Adrenal gland (tissue), 12 donors: ENCODE results near the gene ENPP6. TPM values are rescaled to one million over a fixed set of nuclear protein-coding genes. Genes with fewer than 3 reads are reported as not detected.

ENCODE experiments used
- DNase-seq, 7 donors: peaks; one replicate each; pipeline ENCODE4 v3.0.0-alpha.2; 2019 to 2020
- H3K27ac ChIP-seq, 5 donors: fragments of 200-600 bp; sonication (generic) in 4 of 5; 1 replicate in 3 of 5; 2 replicates in 2 of 5; pipeline versions ENCODE4 v1.5.1 to v1.8.0; 2016 to 2020; ENCODE audit warnings: mild to moderate bottlenecking in 1 of 5
- H3K27me3 ChIP-seq: fragments of 200-600 bp; 2 replicates; pipeline ENCODE4 v1.8.0; 2021
- H3K36me3 ChIP-seq, 2 donors: fragments of 200-600 bp; replicated peaks in 1 of 2; 1 replicate in 1 of 2; 2 replicates in 1 of 2; pipeline versions ENCODE4 v1.5.1 to v1.8.0; 2018 to 2022
- H3K4me1 ChIP-seq, 2 donors: fragments of 200-600 bp; replicated peaks in 1 of 2; 1 replicate in 1 of 2; 2 replicates in 1 of 2; pipeline versions ENCODE4 v1.5.1 to v1.8.0; 2018 to 2021
- H3K4me3 ChIP-seq, 4 donors: fragments of 200-600 bp; sonication (generic) in 3 of 4; one replicate each; pipeline ENCODE4 v1.5.1; 2016 to 2018
- H3K9me3 ChIP-seq, 3 donors: fragments of 200-600 bp; sonication (generic) in 1 of 3; replicated peaks in 1 of 3; 1 replicate in 2 of 3; 2 replicates in 1 of 3; pipeline versions ENCODE4 v1.5.1 to v1.8.0; 2016 to 2021
- POLR2A ChIP-seq, 2 donors: fragments of 450-650 bp; IDR thresholded peaks; one replicate each; pipeline ENCODE4 v1.6.1; 2017; ENCODE audit warnings: antibody characterized with exemption in 2 of 2, mild to moderate bottlenecking in 2 of 2, moderate library complexity in 1 of 2
- WGBS, 4 donors: extraction: QIAGEN DNeasy Blood & Tissue Kit in 2 of 4; methylation state at CpG; one replicate each; pipeline versions ENCODE4 v1.1.5 to v1.1.7; 2013 to 2017; 5-methylcytosine and 5-hydroxymethylcytosine counted together
- intact Hi-C, 2 donors: fragments of 100-400 bp; cut with DNase I; formaldehyde crosslinking; loops; one replicate each; pipeline versions ENCODE4 v1.14.1 to v1.15.0; 2022 to 2023
- polyA plus RNA-seq, 3 donors: library from polyadenylated mRNA; stranded (reverse); fragments of 200-250 nt in 2 of 3; fragments of 350-450 nt in 1 of 3; fragmentation: Illumina TruSeq in 1 of 3; extraction: RNeasy Lipid Tissue Mini Kit (QIAGEN cat#74804) in 1 of 3; gene quantifications; one replicate each; pipeline ENCODE4 v1.2.3, GENCODE V29; 2013 to 2014
- total RNA-seq, 9 donors: library from RNA; depleted of rRNA in 4 of 9; stranded (reverse); fragments of >200 nt in 4 of 9; fragments of 120-200 nt in 1 of 9; fragmentation: NEBNext Ultra II Directional in 1 of 9; extraction: Animal tissue kit (Norgen Biotek cat#: 25700) in 1 of 9; gene quantifications; one replicate each; pipeline versions ENCODE4 v1.1.0 to v1.2.4, GENCODE V29; 2013 to 2023
- TF ChIP-seq, protein P1 (sequence below), 6 experiments: fragments of 450-650 bp in 4 of 6; fragments of 200-600 bp in 2 of 6; sonication (generic) in 1 of 6; IDR thresholded peaks; 1 replicate in 5 of 6; 2 replicates in 1 of 6; pipeline versions ENCODE4 v1.5.1 to v1.8.0; 2016 to 2021; ENCODE audit warnings: antibody characterized with exemption in 6 of 6, mild to moderate bottlenecking in 2 of 6, moderate library complexity in 1 of 6
- donor health status: healthy with polysubstance abuse.
- donor health status: Bipolar disorder and iron deficiency.
- donor health status: DM: yes; HTN: yes; CAD: no.
- donor health status: DM: no; HTN: no; CAD: no.
- donor health status: DM: no; HTN: no; CAD: no.
- donor health status: DM: yes; HTN: yes; CAD: no.

Gene ENPP6
- total and polyA plus RNA-seq, 12 donors = 0.18 to 11.3 (median 0.46) TPM; not detected in 1

DNA sequence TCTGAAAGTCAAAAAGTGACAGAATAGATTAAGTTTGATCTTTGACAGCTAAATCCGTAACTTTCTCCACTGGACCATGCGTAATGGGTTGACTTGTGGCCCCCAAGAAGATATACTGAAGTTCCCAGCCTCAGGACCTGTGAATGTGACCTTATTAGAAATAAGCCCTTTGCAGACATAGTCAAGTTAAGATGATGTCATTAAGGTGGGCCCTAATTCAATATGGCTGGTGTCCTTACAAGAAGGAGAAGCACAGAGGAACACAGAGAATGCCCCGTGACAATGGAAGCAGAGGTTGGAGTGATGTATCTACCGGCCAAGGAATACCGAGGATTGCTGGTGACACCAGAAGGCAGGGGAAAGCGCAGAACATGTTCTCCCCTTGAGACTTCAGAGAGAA lies 14.4 kb downstream of the ENPP6 start:
- no peak for DNase-seq
- intact Hi-C loops = no loop called here
- Histone ChIP-seq H3K27ac (no peak overlapping the region), H3K4me1 (no peaks in the 10 kb centered on the region), H3K4me3 (no peak overlapping the region), H3K36me3 (no peaks in the 10 kb centered on the region), H3K27me3 (no peaks in the 10 kb centered on the region), H3K9me3 (no peaks in the 10 kb centered on the region)
- TF ChIP-seq POLR2A (IDR thresholded peaks at IDR 0.05) = no peak
- TF ChIP-seq, protein P1, sequence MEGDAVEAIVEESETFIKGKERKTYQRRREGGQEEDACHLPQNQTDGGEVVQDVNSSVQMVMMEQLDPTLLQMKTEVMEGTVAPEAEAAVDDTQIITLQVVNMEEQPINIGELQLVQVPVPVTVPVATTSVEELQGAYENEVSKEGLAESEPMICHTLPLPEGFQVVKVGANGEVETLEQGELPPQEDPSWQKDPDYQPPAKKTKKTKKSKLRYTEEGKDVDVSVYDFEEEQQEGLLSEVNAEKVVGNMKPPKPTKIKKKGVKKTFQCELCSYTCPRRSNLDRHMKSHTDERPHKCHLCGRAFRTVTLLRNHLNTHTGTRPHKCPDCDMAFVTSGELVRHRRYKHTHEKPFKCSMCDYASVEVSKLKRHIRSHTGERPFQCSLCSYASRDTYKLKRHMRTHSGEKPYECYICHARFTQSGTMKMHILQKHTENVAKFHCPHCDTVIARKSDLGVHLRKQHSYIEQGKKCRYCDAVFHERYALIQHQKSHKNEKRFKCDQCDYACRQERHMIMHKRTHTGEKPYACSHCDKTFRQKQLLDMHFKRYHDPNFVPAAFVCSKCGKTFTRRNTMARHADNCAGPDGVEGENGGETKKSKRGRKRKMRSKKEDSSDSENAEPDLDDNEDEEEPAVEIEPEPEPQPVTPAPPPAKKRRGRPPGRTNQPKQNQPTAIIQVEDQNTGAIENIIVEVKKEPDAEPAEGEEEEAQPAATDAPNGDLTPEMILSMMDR (IDR thresholded peaks at IDR 0.05) = no peak
- WGBS, 4 donors = 92 to 95% (median 93%) methylated on average over 6 of the region's 6 CpGs

DNA sequence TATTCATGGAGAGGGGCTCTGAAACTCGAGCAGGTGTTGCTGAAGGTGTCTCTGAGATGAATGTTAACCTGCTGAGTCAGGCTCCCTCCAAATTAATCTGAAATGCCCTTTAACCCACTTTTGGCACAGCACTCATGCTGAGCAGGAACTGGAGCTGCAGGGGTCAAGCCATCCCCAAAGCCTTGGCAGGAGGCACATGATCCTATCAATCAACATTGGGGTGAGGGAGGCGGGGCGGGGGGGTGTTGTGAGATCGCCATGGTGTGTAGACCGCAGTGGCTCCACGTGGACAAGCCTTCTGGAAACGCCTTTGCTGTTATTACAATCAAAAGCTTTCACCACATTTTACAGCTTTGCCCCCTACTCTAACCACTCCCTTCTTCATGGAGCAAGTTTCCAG lies 16.5 kb downstream of the ENPP6 start:
- Histone ChIP-seq H3K27ac (no peak overlapping the region), H3K9me3 (no peaks in the 10 kb centered on the region), H3K27me3 (no peaks in the 10 kb centered on the region), H3K4me3 (no peak overlapping the region), H3K4me1 (no peaks in the 10 kb centered on the region), H3K36me3 (no peaks in the 10 kb centered on the region)
- WGBS, 4 donors = 59 to 69% (median 63%) methylated on average over 5 to 7 of the region's 7 CpGs
- TF ChIP-seq POLR2A (IDR thresholded peaks at IDR 0.05) = no peak
- TF ChIP-seq, protein P1 (IDR thresholded peaks at IDR 0.05) = no peak
- intact Hi-C loops = no loop called here
- DNase-seq = no peak

DNA sequence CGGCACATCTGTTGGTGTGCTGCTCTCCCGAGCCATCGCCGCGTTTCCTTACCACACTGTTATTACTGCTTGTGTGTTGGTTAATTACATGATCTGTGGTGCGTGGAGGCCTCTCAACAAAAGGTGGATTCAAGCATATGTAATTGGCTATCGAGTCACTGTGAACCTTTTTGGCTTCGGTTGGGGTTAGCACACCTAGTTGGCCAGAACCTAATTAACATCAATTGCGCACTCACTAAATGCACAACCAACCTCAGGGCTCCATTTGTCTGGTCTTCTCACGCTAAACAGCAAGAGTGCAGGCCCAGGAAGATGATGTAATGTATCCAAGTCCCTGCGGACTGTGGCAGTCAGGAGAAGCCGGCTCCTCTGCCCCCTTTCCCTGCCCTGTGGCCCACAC lies 17.4 kb downstream of the ENPP6 start:
- 80 to 87% (median 84%) methylated on average over 6 to 12 of the region's 12 CpGs for WGBS, 4 donors
- no peak for DNase-seq
- no peak for TF ChIP-seq POLR2A (IDR thresholded peaks at IDR 0.05)
- TF ChIP-seq, protein P1 (IDR thresholded peaks at IDR 0.05) = no peak
- intact Hi-C loops = no loop called here
- H3K4me1 ChIP-seq = no peaks in the 10 kb centered on the region
- H3K27me3 ChIP-seq = no peaks in the 10 kb centered on the region
- H3K9me3 ChIP-seq = no peaks in the 10 kb centered on the region
- H3K36me3 ChIP-seq = no peaks in the 10 kb centered on the region
- H3K4me3 ChIP-seq = no peak overlapping the region
- no peak overlapping the region for H3K27ac ChIP-seq

DNA sequence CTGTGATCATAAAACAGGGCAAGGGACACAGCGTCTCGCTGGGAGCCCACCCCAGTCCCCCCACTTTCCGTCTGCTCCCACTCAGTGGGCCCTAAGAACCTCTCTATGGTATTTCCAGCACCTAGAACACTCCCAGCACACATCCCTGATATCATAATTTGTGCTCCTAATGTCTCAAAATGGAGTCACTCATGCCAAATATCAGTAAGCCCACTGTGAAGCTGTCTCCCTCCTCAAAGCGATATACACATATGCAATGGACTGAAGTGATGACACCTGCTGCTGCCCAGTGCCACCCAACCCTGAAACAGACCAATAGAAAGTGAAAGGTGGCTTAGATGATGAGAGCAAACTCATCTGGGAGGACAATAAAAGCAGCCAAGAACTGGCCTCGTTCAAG lies 17.9 kb downstream of the ENPP6 start:
- Histone ChIP-seq H3K36me3 (no peaks in the 10 kb centered on the region), H3K4me1 (no peaks in the 10 kb centered on the region), H3K9me3 (no peaks in the 10 kb centered on the region), H3K27me3 (no peaks in the 10 kb centered on the region), H3K27ac (no peak overlapping the region), H3K4me3 (no peak overlapping the region)
- TF ChIP-seq POLR2A (IDR thresholded peaks at IDR 0.05) = no peak
- TF ChIP-seq, protein P1 (IDR thresholded peaks at IDR 0.05) = no peak
- intact Hi-C loops = no loop called here
- 88 to 98% (median 91%) methylated on average over 5 of the region's 5 CpGs for WGBS, 4 donors
- DNase-seq = no peak
